IMR-90 (cell line): ENCODE results near the gene CYP1A2. TPM values are rescaled to one million over a fixed set of nuclear protein-coding genes. Genes with fewer than 3 reads are reported as not detected.

ENCODE experiments used
- ATAC-seq: fragments of 200-7000 bp; cut with Tn5 transposase; 2 replicates; pipeline ENCODE4 v1.9.1; 2020; ENCODE audit warnings: low read depth, mild to moderate bottlenecking, moderate library complexity
- BruUV-seq: library from RNA; stranded (reverse); fragments of 400-500 nt; replicated peaks from 2 replicates; lab custom pipeline; 2021; lab: Mats Ljungman, UMichigan
- CTCF ChIA-PET: fragments of 300-600 bp; formaldehyde crosslinking; extraction: SDS; loops from one replicate; lab custom pipeline; 2021; ENCODE audit warnings: antibody characterized with exemption; lab: Yijun Ruan, JAX
- POLR2A ChIA-PET: fragments of 300-600 bp; sonication (Branson Sonifier 250); formaldehyde crosslinking; loops from one replicate; lab custom pipeline; 2022; ENCODE audit warnings: antibody characterized with exemption; ENCODE audit not compliant: unreplicated experiment; lab: Charles Lee
- DNase-seq: peaks from one replicate; pipeline ENCODE4 v3.0.0; 2013
- H2AFZ ChIP-seq: replicated peaks from 2 replicates; pipeline ENCODE3; 2013; ENCODE audit warnings: low read length, mild to moderate bottlenecking; ENCODE audit not compliant: poor library complexity
- H2AK5ac ChIP-seq: 2 replicates; pipeline ENCODE4 v1.6.1; 2013; ENCODE audit warnings: low read depth, low read length, inconsistent platforms
- H2AK9ac ChIP-seq: replicated peaks from 2 replicates; pipeline ENCODE3; 2013; ENCODE audit warnings: mild to moderate bottlenecking, low read depth, low read length, moderate library complexity; ENCODE audit not compliant: poor library complexity
- H2BK120ac ChIP-seq: 2 replicates; pipeline ENCODE4 v1.6.1; 2013; ENCODE audit warnings: low read depth, low read length, inconsistent platforms
- H2BK15ac ChIP-seq: 3 replicates; pipeline ENCODE4 v1.6.1; 2013; ENCODE audit warnings: low read depth, low read length, inconsistent platforms
- H2BK20ac ChIP-seq: 2 replicates; pipeline ENCODE4 v1.6.1; 2013; ENCODE audit warnings: low read depth, mild to moderate bottlenecking, inconsistent platforms, low read length, moderate library complexity
- H2BK5ac ChIP-seq: 2 replicates; pipeline ENCODE4 v1.6.1; 2013; ENCODE audit warnings: mild to moderate bottlenecking, low read depth, low read length, inconsistent platforms; ENCODE audit not compliant: poor library complexity, severe bottlenecking
- H3K14ac ChIP-seq: replicated peaks from 2 replicates; pipeline ENCODE4 v1.6.1; 2013; ENCODE audit warnings: low read depth, low read length, inconsistent platforms
- H3K18ac ChIP-seq: 2 replicates; pipeline ENCODE4 v1.6.1; 2013; ENCODE audit warnings: low read depth, low read length, control low read depth
- H3K23ac ChIP-seq: 2 replicates; pipeline ENCODE4 v1.6.1; 2013; ENCODE audit warnings: low read depth, low read length, inconsistent platforms
- H3K27ac ChIP-seq: 2 replicates; pipeline ENCODE4 v1.5.1; 2013; ENCODE audit warnings: mild to moderate bottlenecking, control low read depth, low read length; ENCODE audit not compliant: insufficient read depth
- H3K27me3 ChIP-seq: 2 replicates; pipeline ENCODE4 v1.6.1; 2013; ENCODE audit warnings: low read length; ENCODE audit not compliant: control insufficient read depth, insufficient read depth
- H3K36me3 ChIP-seq: 2 replicates; pipeline ENCODE4 v1.6.1; 2013; ENCODE audit warnings: low read length, mixed read lengths; ENCODE audit not compliant: control insufficient read depth, insufficient read depth
- H3K4ac ChIP-seq: 2 replicates; pipeline ENCODE4 v1.6.1; 2013; ENCODE audit warnings: low read depth, low read length, inconsistent platforms
- H3K4me1 ChIP-seq: 2 replicates; pipeline ENCODE4 v1.6.1; 2013; ENCODE audit warnings: low read length, mixed read lengths; ENCODE audit not compliant: control insufficient read depth, insufficient read depth
- H3K4me2 ChIP-seq: 2 replicates; pipeline ENCODE4 v1.6.1; 2013; ENCODE audit warnings: low read depth, mild to moderate bottlenecking, control low read depth, low read length, moderate library complexity
- H3K4me3 ChIP-seq: 2 replicates; pipeline ENCODE4 v1.5.1; 2013; ENCODE audit warnings: low read depth, mild to moderate bottlenecking, control low read depth, low read length, moderate library complexity; ENCODE audit not compliant: insufficient read depth
- H3K56ac ChIP-seq: 2 replicates; pipeline ENCODE4 v1.6.1; 2013; ENCODE audit warnings: low read length, inconsistent platforms; ENCODE audit not compliant: insufficient read depth; ENCODE audit errors: extremely low read depth
- H3K79me1 ChIP-seq, 2 experiments: 2 replicates each; pipeline ENCODE4 v1.6.1; 2013; ENCODE audit warnings: low read length in 2 of 2, inconsistent platforms in 1 of 2, low read depth in 1 of 2
- H3K9ac ChIP-seq: 2 replicates; pipeline ENCODE4 v1.6.1; 2013; ENCODE audit warnings: low read depth, low read length, control low read depth
- H3K9me1 ChIP-seq: 2 replicates; pipeline ENCODE4 v1.6.1; 2013; ENCODE audit warnings: low read length, inconsistent platforms; ENCODE audit not compliant: insufficient read depth
- H3K9me3 ChIP-seq: 2 replicates; pipeline ENCODE4 v1.6.1; 2013; ENCODE audit warnings: low read length; ENCODE audit not compliant: control insufficient read depth, insufficient read depth
- H4K20me1 ChIP-seq: 2 replicates; pipeline ENCODE4 v1.6.1; 2013; ENCODE audit warnings: low read length, inconsistent platforms; ENCODE audit not compliant: insufficient read depth
- H4K5ac ChIP-seq: 2 replicates; pipeline ENCODE4 v1.6.1; 2013; ENCODE audit warnings: mild to moderate bottlenecking, low read depth, low read length, control low read depth
- H4K8ac ChIP-seq, 2 experiments: 2 replicates each; pipeline ENCODE4 v1.6.1; 2013; ENCODE audit warnings: low read depth in 2 of 2, low read length in 2 of 2, control low read depth in 1 of 2, inconsistent platforms in 1 of 2
- H4K91ac ChIP-seq: 2 replicates; pipeline ENCODE4 v1.6.1; 2013; ENCODE audit warnings: low read depth, low read length, inconsistent platforms; ENCODE audit not compliant: insufficient read depth
- BHLHE40 ChIP-seq: fragments of 150-350 bp; IDR thresholded peaks from 2 replicates; pipeline ENCODE4 v1.6.1; 2016; ENCODE audit warnings: mild to moderate bottlenecking, low read depth, low read length
- CEBPB ChIP-seq: IDR thresholded peaks from 2 replicates; pipeline ENCODE4 v1.6.1; 2012; ENCODE audit warnings: low read depth, low read length, improper control_type of control experiment
- MAFK ChIP-seq: IDR thresholded peaks from 2 replicates; pipeline ENCODE4 v1.6.1; 2012; ENCODE audit warnings: low read depth, low read length, improper control_type of control experiment
- MAZ ChIP-seq: IDR thresholded peaks from 2 replicates; pipeline ENCODE4 v1.6.1; 2012; ENCODE audit warnings: low read depth, mild to moderate bottlenecking, low read length, improper control_type of control experiment, moderate library complexity, borderline replicate concordance
- MXI1 ChIP-seq: IDR thresholded peaks from 2 replicates; pipeline ENCODE4 v1.6.1; 2012; ENCODE audit warnings: low read depth, mild to moderate bottlenecking, low read length, moderate library complexity, borderline replicate concordance
- NFE2L2 ChIP-seq: fragments of 150-350 bp; IDR thresholded peaks from 2 replicates; pipeline ENCODE4 v1.6.1; 2016; ENCODE audit warnings: low read depth, mild to moderate bottlenecking, low read length
- POLR2A ChIP-seq: IDR thresholded peaks from 2 replicates; pipeline ENCODE4 v1.6.1; 2012; ENCODE audit warnings: mild to moderate bottlenecking, low read depth, low read length
- RAD21 ChIP-seq: IDR thresholded peaks from 2 replicates; pipeline ENCODE4 v1.6.1; 2012; ENCODE audit warnings: low read length, improper control_type of control experiment
- RCOR1 ChIP-seq: IDR thresholded peaks from 2 replicates; pipeline ENCODE4 v1.6.1; 2012; ENCODE audit warnings: mild to moderate bottlenecking, low read length, improper control_type of control experiment; ENCODE audit not compliant: insufficient replicate concordance
- RFX5 ChIP-seq: IDR thresholded peaks from 2 replicates; pipeline ENCODE4 v1.8.0; 2012; ENCODE audit warnings: low read depth, mild to moderate bottlenecking, low read length, moderate library complexity
- SMC3 ChIP-seq: fragments of 150-350 bp; IDR thresholded peaks from 2 replicates; pipeline ENCODE4 v1.6.1; 2016; ENCODE audit warnings: low read depth, mild to moderate bottlenecking, antibody characterized with exemption, low read length, moderate library complexity
- USF2 ChIP-seq: fragments of 150-350 bp; IDR thresholded peaks from 2 replicates; pipeline ENCODE4 v1.6.1; 2017; ENCODE audit warnings: mild to moderate bottlenecking, antibody characterized with exemption, low read length, low read depth
- WGBS, 2 experiments: methylation state at CpG; one replicate each; pipeline versions ENCODE4 v1.1.5 to v1.1.7; 2013; ENCODE audit warnings: missing lambda C conversion rate in 2 of 2; ENCODE audit not compliant: insufficient read length in 1 of 2; ENCODE audit errors: extremely low coverage in 2 of 2; 5-methylcytosine and 5-hydroxymethylcytosine counted together
- dilution Hi-C: fragments of 300-500 bp; cut with HindIII; formaldehyde crosslinking; loops from one replicate; pipeline ENCODE4 v1.14.3; 2018; ENCODE audit warnings: low sequenced_read_pairs; ENCODE audit not compliant: unreplicated experiment
- in situ Hi-C: fragments of 300-500 bp; cut with MboI; formaldehyde crosslinking; loops from 3 replicates; pipeline ENCODE4 v1.14.3; 2019; ENCODE audit warnings: low sequenced_read_pairs, inconsistent platforms, mixed read lengths
- intact Hi-C: fragments of 100-400 bp; cut with micrococcal nuclease; formaldehyde crosslinking; loops from 2 replicates; pipeline ENCODE4 v1.10.0; 2022
- polyA plus RNA-seq, 3 experiments: library from polyadenylated mRNA; depleted of rRNA; stranded (reverse); fragments of >200 nt; gene quantifications; 2 replicates each; pipeline ENCODE4 v1.2.3, GENCODE V29; 2012; ENCODE audit warnings: low replicate concordance in 1 of 3
- total RNA-seq: library from RNA; depleted of rRNA; stranded (reverse); fragments of >200 nt; gene quantifications from 2 replicates; pipeline ENCODE4 v1.2.3, GENCODE V29; 2012
- TF ChIP-seq, protein P1 (sequence below): conservative IDR thresholded peaks from 2 replicates; pipeline ENCODE4 v1.5.1; 2012; ENCODE audit warnings: mild to moderate bottlenecking, low read depth, low read length, improper control_type of control experiment

Gene CYP1A2
- total and polyA plus RNA-seq, 2 of the 4 experiments (the other 2 are of a cell fraction): not detected

DNA sequence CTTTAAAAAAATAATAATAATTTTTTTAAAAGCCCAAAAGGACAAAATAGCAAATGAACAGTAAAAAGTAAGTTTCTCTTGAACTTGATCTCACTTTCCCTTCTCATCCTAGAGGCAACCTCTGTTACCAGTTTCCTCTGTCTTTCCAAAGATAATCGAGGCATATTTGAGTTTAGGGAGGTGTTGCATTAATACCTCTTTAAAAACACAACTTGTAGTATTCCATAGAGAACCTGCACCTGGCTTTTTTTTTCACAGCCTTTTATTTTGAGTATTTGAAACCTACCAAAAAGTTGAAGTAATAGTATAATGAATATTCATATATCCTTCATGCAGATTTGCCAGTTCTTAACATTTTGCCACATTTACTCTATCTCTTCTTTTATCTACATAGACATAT is 42.4 kb downstream of the CYP1A2 start:
- ChIA-PET POLR2A (no interaction called here), CTCF (no interaction called here)
- H3K79me1 ChIP-seq: peaks cover 19 to 89% of the 10 kb centered on the region in 2 experiments
- H3K9ac ChIP-seq: no peak overlapping the region; the same call in 1 of the 2 replicates
- BruUV-seq: no TSS peak
- DNase-seq: no peak
- no peak overlapping the region for H2AFZ ChIP-seq
- no peak overlapping the region for H3K56ac ChIP-seq
- TF ChIP-seq NFE2L2: no peak
- TF ChIP-seq MAFK: no peak
- TF ChIP-seq BHLHE40: no peak
- TF ChIP-seq SMC3: no peak
- TF ChIP-seq CEBPB: no peak
- TF ChIP-seq MAZ: no peak
- TF ChIP-seq RAD21: no peak
- no peak for TF ChIP-seq RFX5
- no peak for TF ChIP-seq MXI1
- no peak for TF ChIP-seq RCOR1
- TF ChIP-seq USF2: no peak
- TF ChIP-seq POLR2A: no peak
- TF ChIP-seq, protein P1, sequence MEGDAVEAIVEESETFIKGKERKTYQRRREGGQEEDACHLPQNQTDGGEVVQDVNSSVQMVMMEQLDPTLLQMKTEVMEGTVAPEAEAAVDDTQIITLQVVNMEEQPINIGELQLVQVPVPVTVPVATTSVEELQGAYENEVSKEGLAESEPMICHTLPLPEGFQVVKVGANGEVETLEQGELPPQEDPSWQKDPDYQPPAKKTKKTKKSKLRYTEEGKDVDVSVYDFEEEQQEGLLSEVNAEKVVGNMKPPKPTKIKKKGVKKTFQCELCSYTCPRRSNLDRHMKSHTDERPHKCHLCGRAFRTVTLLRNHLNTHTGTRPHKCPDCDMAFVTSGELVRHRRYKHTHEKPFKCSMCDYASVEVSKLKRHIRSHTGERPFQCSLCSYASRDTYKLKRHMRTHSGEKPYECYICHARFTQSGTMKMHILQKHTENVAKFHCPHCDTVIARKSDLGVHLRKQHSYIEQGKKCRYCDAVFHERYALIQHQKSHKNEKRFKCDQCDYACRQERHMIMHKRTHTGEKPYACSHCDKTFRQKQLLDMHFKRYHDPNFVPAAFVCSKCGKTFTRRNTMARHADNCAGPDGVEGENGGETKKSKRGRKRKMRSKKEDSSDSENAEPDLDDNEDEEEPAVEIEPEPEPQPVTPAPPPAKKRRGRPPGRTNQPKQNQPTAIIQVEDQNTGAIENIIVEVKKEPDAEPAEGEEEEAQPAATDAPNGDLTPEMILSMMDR: no peak
- no peak overlapping the region for H3K4ac ChIP-seq
- H3K18ac ChIP-seq: no peak overlapping the region
- no peak overlapping the region for H2BK120ac ChIP-seq
- H3K27ac ChIP-seq: no peak overlapping the region
- peak overlapping the region; percentile 35 for H2BK5ac ChIP-seq
- no peak overlapping the region for H2AK5ac ChIP-seq
- in situ Hi-C loops: no loop called here
- H4K91ac ChIP-seq: no peak overlapping the region
- no peak for ATAC-seq
- dilution Hi-C loops: no loop called here
- H3K4me3 ChIP-seq: no peak overlapping the region
- peaks cover 91% of the 10 kb centered on the region for H4K20me1 ChIP-seq
- peaks cover 24% of the 10 kb centered on the region for H3K4me1 ChIP-seq
- WGBS, 2 experiments: no CpG with 5 or more reads among the region's 1 CpG
- peaks cover 2% of the 10 kb centered on the region; the same call in 1 of the 2 replicates for H3K36me3 ChIP-seq
- peak overlapping the region; percentile 18; the same call in 1 of the 2 replicates for H3K23ac ChIP-seq
- no peaks in the 10 kb centered on the region for H3K27me3 ChIP-seq
- H3K9me3 ChIP-seq: no peaks in the 10 kb centered on the region
- no peak overlapping the region for H2BK20ac ChIP-seq
- H3K14ac ChIP-seq: no peak overlapping the region
- H3K4me2 ChIP-seq: no peak overlapping the region
- H2BK15ac ChIP-seq: no peak overlapping the region
- intact Hi-C loops: no loop called here
- no peak overlapping the region for H2AK9ac ChIP-seq
- no peak overlapping the region for H4K5ac ChIP-seq
- 0 out of 4 replicates have a peak overlapping the region, but pooled peaks of 1 of the 2 experiments have one; percentile 28 for H4K8ac ChIP-seq
- H3K9me1 ChIP-seq: peaks cover 42% of the 10 kb centered on the region
